NCI-H2227 (cell line): ENCODE results near the gene VIPR2.
A peak's percentile ranks its signal among the peaks of the same experiment; 100 is the strongest.

Experiments used
- DNase-seq: peaks from one replicate; lab custom pipeline; 2025; ENCODE audit not compliant: unreplicated experiment; lab: John Stamatoyannopoulos, UW

The VIPR2 gene

GRCh38 chr7:159158125-159158887 lies 13.6 kb upstream of the VIPR2 start:
- DNase-seq, result no peak

DNA sequence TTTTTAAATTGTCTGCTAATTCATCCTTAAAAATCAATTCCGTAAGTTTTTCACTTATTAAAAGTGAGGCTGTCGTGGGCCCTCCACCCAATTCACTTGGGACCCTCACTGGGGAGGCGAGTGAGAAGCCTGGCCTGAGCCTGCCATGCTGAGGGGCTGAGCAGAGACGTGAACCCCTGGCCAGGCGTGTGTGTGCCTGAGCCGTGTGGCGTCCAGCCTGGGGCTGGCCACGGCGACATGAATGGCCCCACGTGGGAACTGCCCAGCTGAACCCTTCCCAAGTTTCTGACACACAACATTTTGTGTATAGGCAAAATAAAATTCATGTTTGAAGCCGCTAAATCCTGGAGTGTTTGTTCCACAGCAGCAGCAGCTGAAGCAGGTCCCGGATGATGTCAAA lies 13.0 kb upstream of the VIPR2 start:
- no peak for DNase-seq

DNA sequence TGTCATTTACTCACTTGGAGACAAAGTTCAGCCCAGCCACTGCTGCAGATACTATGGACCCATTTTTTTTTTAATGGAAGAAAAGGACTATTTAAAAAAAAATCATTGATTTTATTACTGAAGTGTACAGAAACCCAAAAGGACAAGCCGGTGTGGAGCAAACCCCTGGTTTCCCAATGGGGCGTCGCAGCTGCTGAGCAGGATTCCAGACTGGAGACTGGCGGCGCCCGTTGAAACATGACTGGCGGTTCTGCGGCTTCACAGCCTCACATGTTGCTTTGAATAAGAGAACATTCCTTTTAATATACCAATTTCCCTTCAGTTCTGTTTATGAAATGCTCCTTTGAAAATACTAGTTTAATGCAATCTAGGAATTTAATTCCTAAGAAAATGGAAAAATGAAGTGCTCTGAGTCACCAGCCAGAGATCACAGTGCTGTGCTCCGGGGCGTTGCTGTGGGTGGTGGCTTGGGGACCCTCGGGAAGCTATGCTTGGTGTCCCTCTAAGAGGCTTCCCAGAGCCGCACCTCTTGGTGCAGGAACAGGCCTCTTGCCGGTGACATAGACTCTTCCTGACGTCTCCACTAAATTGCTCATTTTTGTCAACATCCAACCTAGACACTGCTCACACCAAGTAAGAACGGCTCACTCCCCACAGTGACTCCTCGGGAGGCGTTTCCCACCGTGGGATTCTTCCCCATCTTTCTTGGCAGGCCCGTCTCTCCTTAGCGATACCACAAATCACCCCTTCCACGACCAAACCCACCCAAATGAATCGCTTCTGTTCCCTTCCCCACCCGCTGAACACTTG lies 12.0 kb upstream of the VIPR2 start:
- DNase-seq, result no peak

- DNase-seq, result no peak
Measured at GRCh38 chr7:159155410-159155809, 10.7 kb upstream of the VIPR2 start.

DNA sequence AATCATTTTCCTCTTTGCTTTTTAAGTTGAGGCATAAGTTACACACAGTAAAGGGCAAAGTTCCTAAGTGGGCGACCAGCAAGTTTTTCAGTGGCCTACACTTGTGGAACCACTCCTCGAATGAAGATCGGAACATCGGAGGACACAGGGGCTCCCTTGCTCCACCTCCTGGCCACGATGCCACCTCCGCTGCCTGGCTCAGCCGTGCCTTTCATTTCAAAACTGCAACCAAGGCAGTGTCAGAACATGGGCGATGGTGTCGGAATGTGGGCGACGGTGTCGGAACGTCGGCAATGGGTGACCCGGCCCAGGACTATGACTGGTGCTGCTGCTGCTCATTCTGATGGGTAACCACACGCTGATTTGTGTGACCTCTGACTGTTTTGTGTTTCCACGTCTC lies 9.6 kb upstream of the VIPR2 start:
- no peak for DNase-seq

GRCh38 chr7:159153511-159153910 lies 8.8 kb upstream of the VIPR2 start:
- DNase-seq, result no peak

GRCh38 chr7:159152816-159153215 lies 8.1 kb upstream of the VIPR2 start:
- no peak for DNase-seq

GRCh38 chr7:159151231-159151630 lies 6.6 kb upstream of the VIPR2 start:
- DNase-seq, result no peak

- DNase-seq, result no peak
Measured at GRCh38 chr7:159149488-159149887, 4.8 kb upstream of the VIPR2 start.

DNA sequence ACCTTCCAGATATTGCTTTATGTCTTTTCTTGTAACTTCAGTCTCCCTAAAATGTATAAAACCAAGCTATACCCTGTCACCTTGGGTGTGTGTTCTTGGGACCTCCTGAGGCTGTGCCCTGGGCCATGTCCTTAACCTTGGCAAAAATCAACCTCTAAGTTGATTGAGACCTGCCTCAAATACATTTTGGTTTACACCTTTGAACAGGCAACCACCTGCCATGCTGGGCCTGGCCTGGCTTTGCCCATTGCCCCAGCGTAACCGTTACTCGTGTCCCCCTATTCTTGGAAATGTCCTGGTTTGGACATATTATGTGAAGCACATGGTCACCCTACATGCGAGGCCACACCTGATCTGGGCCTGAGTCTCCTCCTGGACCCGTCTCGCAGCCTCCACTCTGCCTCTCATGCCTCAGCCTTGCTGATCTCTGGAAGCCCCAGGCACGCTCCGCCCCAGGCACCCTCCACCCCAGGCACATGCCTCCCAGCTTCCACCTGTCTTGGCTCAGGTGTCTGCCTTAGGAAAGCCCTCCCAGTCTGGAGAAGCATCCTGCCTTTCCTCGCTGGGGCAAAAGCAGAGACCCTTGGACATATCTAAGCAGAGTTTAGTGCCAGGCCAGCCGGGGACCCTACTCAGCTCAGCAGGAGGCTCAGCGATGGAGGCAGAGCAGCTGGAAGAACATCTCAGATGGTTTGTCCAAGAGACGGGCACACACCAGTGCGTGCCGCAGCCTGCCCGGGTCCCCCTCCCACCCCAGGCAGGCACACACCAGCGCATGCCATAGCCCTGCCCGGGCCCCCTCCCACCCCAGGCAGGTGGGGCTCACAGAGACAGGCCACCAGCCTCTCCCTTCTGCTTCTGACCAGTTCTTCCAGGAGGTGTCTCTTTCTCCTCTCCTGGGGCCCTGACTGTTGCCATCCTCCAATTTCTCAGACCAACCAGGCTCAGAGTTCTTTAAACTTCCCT lies 4.0 kb upstream of the VIPR2 start:
- no peak for DNase-seq

DNA sequence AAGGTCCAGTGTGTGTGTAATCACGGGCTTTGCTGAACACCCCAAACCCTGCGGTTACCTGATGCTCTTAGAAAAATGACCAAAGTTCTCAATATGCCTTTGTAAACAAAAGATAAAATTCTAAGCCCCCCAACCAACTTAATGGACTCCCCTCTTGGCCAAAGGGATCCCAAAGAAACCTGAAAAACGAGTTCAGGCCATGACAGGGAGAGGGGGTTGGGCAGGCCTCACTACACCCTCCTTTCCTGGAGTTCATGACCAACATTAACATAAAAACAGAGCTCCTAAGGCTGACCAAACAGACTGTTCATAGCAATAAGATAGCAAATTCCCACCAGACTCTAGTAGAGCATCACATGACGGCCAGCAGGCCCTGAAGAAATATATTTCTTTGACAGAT lies 3.0 kb upstream of the VIPR2 start:
- DNase-seq, result no peak

DNA sequence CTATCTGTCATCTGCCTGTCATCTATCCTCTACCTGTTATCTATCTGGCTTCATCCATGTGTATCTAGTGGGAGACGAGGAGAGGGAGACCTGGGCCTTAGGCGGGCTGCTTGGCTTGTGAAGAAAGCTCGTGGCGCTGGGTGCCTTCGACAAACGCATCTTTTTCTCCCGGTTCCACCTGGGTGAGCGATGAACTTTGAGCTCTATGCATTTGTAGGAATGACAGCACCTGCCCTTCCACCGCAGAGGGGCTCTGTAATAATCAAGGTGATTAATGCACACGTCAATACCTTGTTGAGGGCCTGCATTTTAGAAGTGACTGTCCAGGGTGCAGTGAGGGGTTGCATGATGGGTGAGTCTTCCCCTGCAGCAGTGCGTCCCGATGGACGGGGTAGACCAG lies 2.6 kb upstream of the VIPR2 start:
- DNase-seq, result no peak

DNA sequence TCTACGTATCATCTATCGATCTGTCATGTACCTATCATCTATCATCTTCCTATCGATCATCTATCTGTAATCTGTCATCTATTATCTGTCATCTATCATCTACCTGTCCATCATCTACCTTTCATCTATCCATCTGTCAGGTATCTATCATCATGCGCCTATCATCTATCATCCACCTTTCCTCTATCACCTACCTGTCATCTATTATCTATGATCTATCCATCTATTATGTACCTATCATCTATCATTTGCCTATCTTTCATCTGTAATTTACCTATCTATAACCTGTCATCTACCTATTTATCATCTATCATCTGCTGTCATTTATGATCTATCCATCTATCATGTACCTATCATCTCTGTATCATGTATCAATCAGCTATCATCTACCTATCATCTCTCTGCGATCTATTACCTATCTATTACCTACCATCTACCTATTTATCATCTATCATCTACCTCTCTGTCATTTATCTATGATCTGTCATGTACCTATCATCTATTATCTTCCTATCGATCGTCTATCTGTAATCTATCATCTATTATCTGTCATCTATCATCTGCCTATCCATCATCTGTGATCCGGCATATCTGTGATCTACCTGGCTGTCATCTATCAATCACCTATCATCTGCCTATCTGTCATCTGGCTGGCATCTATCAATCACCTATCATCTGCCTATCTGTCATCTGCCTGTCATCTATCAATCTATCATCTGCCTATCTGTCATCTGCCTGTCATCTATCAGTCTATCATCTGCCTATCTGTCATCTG lies 1.6 kb upstream of the VIPR2 start:
- no peak for DNase-seq

GRCh38 chr7:159145490-159145855 lies 806 bp upstream of the VIPR2 start:
- no peak for DNase-seq

- DNase-seq, result peak; percentile 22
Measured at GRCh38 chr7:159143780-159144757, 598 bp downstream of the VIPR2 start.

DNA sequence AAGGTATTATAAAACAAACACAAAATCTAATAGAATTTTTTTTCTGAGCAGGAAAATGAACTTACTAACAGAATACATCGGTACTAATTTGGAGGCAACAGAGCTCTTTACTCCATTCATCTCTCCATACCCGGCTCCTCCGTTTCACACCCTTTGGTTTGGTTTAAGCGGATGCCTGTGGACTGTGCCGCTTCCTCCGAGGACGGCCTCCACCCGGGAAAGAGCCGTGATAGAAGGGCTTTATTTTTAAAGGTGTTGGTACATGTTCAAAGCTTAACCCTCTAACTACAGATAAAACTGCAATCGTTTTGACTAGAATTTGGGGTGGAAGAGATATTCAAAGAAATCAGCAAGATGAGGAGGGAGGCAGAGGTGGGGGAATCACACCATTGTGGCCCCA lies 1.9 kb downstream of the VIPR2 start:
- no peak for DNase-seq

GRCh38 chr7:159142199-159142598 lies 2.5 kb downstream of the VIPR2 start:
- DNase-seq, result no peak

DNA sequence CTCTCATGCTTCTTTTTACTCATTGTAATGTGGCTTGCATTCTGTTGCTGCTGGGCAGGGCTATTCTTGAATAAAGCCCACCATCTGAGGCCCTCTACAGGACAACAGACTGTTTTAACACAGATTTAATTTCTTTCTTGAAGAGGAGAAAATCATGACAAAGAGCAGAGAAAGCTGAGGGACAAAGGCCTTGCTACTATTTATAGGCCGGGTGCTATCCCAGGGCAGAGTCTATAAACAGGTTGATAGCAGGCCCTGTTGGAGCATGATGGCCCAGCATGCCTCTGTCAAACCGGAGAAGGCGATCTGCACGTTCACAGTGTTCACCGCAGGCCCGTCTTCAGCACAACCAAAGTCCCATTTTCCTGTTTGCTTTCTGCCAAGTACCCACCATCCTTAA lies 3.0 kb downstream of the VIPR2 start:
- peak; percentile 13 for DNase-seq

- DNase-seq, result no peak
Measured at GRCh38 chr7:159141167-159141566, 3.5 kb downstream of the VIPR2 start.
